Stimulated activated CD4-positive, alpha-beta T cell treated with anti-CD3 and anti-CD28 coated beads, Interleukin-15, amount 100 ng/mL, for 24 hours (primary cell): Measurements from ENCODE around the gene RHAG.
"Not testable (repeated sequence)": the region's sequence is repeated elsewhere in the genome, so short reads cannot be mapped to it uniquely, and the experiment has no call there.

ENCODE experiments used
- DNase-seq: peaks from one replicate; pipeline ENCODE4 v3.0.0-alpha.2; 2020

The RHAG gene

DNA sequence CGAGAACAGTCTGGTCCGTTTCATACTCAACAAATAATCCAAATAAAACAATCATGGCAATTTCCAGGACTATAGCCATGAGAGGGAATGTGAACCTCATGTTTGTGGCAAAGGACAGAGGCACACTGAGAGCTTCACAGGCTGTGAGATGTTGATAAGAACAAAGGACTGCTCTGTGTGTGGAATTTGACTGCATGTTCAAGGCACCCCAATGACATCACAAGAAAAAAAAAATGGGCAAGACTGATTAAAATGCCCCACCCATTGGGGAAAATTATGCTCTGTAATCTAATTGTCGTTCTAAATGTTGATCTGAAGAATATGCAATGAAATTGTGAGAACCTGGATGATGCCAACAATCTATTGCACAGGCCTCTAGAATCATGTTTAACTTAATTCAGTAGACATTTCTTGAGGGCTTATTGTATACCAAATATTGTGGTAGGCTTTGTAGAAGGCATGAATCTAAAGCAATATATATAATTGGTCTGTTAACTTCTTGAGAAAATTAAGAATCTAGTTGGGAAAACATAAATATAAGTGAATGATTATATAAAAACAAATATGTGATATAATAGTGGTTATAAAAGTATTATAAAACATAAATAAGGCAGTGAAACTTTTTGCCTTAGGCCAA is at the start of gene RHAG:
Gene RHAG, minus strand, starts transcription at position 127 of the 637 bp plus-strand sequence. Its CDS starts 27 bp downstream, at position 100.
- no peak for DNase-seq

DNA sequence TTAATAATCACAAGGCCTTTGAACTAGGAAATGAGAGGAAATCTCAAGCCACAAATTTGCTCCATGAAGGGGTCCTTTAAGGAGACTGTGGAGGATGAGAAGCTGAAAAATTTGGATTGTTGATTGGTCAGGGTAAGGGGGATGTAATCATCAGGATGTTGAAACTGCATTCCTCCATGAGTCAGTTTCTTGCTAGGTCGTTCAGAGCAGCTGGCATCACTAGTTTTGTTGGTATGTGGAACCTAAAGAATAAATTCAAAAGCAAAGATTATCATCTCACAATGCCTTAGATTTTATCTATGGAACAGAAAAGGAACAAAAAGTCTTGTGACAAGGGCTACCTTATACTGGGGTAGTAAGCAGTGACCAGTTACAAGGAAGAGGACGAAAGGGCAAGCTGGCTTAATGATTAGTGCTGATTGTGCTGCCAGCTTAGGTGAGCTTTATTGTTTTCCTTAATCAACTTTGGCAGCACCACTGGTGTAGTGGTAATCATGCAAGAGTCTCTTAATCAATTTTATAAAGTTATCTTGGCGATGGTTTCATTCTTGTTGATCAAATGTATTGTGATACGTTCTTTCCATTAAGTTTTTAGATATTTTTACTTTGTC is 40.1 kb upstream of the RHAG start:
- DNase-seq = no peak

DNA sequence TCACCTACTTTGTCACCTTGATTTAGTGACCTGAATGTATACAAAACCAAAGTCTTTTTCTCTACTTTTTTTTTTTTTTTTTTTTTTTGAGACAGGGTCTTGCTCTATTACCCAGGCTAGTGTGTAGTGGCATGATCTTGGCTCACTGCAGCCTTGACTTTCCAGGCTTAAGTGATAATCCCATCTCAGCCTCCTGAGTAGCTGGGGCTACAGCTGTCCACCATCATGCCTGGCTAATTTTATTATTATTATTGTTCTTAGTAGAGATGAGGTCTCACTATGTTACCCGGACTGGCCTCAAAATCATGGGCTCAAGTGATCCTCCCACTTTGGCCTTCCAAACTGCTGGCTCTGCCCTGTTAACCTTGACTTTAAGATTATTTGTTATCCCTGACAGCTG is 39.2 kb upstream of the RHAG start:
- DNase-seq = no peak

DNA sequence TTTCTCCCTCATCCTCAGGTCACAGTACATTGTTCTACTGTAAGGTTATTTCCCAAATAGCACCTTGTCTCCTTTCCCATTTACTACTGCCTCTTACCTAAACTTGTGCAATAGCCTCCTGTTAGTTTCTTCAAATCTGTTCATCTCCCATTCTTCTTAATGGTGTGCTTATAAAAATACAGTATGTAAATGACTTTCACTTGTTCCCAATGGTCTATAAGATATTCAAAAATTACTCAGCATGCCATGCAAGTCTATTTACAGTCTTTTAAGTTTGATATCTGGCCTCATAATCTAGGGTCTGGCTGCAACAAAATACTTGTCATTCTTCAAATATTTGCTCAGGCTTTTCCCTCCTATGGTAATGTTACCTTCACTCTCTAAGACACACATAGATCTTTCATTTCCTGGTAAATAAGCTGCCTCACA is 31.5 kb upstream of the RHAG start:
- no peak for DNase-seq

DNA sequence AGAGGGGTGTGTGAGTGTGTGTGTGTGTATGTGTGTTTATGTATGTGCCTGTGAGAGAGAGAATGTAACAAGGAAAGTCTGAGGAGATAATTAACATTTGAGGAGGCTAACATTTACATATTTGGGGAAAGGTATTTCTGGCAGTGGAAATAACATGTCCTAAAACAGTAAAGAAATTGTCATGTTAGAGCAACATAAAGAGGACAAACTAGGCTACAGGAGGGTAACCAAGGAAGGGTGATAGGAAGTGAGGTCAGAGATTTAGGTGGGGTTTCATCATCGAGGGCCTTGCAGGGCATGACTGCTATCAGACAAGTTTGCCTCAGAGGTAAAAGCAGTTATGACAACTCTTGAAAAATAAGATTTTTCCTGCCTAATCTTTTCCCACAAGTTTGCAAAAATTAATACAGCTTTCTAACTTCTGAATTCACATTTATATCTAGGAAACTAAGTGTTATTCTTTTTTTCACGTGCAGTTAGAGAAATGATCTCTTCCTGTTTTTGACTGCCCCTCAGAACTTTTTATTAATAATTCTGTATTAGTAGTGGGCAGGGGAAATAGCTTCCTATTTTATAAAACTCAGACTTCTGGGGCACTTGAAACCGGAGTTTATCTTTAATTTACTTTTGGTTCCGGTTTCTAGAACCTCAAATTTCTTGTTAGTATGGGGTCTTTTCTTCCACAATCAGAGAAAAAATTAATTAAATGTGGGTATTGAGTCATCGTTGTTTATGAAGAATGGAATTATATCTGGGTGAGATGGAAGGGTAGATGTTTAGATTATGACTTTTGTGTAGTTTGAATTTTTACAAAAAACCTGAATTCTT is 30.5 kb upstream of the RHAG start:
- no peak for DNase-seq

DNA sequence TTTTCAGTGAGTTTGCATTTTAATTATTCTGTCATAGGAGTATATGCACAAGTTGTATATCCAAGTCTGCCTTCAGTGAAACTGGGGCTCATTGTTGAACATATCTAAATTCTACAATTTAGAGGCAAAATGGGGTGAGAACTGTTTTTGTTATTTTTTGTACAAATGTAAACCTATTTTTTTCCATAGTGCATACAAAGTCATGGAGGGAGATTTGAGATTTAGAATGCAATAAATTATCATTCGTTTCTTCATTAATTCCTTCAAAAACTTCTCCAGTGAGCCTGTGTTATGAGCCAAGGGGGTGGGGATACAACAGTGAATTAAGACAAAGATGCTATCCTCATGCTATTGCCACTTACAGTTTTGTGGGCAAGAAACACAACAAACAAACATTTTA is 29.8 kb upstream of the RHAG start:
- no peak for DNase-seq

DNA sequence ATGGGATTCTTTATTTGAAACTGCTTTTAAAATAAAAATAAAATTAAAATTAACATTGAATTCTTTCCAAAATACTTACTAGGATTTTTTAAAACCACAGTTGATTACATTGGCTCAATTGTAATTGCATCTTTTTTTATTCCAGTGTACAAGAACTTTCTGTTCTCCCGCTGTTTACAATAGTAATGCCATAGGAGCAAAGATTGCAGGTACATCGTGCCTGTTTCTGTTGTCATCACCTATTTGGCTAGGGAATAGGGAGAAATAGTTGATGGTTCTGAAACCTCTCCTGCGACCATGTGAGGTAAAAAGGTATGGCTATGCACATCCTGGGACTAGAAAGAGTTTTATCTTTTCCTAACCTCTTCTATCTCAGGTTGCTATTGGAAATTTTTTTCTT is 28.2 kb upstream of the RHAG start:
- DNase-seq = no peak

DNA sequence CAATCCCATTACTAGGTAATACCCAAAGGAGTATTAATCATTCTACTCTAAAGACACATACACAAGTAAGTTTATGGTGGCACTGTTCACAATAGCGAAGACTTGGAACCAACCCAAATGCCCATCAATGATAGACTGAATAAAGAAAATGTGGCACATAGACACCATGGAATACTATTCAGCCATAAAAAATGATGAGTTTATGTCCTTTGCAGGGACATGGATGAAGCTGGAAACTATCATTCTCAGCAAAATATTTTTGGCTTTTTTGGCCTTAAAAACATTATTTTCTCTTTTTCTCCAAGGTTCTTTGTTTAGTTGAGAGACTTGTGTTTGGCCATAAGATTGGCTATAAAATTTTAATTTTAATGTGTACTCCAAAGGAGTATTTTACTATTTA is 27.4 kb upstream of the RHAG start:
- DNase-seq = not testable (repeated sequence)

DNA sequence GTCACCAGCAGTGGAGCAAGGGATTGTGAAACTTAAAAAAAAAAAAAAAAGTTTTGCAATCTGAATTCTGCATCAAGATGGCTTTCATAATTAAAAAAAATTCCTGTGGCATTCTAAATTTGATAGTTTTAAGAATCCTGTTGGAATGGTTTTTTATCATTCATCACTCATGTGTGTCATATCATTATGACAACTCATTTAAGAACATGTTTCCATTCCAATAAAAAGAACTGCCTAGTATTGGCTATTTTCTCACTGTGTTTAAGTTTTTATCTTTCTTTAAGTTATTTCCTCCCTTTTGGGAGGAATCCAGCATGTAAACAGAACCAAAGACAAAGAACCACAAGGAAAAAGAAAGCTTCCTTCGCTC is 26.2 kb upstream of the RHAG start:
- DNase-seq = no peak

DNA sequence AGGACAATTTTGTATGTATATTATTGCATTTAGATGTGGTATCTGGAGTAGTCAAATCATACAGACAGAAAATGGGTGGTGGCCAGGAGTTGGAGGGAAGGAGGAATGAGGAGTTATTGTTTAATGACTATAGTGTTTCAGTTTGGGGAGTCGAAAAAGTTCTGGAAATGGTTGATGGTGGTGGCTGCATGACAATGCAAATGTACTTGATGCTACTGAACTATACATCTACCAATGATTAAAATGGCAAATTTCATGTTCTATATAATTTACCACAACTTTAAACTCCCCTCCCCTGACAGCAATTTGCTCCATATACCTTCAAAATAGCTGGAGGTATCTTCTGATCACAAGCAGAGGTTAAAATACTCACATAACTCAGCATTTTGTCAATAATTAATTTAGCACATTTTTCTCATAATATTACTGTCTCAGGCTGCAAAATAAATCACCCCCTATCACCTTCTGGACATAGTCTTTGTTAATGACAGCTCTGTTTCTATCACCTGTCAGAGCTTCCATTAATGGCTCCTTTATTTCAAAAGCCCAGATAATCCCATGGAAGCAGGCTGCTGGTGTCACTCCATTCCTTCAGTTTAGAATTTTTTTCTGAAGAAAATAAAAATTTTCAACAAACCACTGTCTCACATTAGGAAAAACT is 25.7 kb upstream of the RHAG start:
- no peak for DNase-seq

DNA sequence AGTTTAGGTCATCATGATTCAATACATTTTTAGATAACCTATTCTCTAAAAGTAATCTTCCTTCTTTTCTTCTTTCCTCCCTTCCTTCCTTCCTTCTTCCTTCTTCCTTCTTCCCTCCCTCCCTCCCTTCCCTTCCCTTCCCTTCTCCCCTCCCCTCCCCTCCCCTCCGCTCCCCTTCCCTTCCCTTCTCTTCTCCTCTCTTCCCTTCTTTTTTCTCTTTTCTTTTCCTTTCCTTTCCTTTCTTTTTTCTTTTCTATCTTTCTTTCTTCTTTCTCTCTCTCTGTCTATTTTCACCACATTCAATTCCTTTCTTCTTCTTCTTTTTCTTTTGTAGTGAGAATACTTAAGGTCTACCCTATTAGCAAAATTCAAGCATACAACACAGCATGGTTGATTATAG is 17.3 kb upstream of the RHAG start:
- DNase-seq = no peak

DNA sequence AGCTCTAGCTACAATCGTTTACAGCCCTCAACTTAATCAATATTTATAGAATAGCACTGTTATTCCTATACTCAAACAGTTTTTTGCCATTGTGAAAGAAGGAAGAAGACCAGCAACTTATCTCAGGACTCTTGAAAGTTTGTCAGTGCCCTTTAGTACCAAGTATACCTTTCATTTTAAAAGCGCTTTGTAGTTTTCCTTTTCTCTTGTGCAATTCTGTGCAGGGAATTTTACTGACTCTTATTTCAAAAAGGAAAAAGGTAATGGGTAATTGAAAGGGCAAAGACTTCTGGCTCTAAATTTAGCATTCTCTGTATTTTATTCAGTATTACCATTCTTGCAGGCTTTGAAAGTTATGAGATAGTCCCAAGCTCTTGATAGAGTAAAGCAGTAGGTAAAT is 16.8 kb upstream of the RHAG start:
- no peak for DNase-seq

DNA sequence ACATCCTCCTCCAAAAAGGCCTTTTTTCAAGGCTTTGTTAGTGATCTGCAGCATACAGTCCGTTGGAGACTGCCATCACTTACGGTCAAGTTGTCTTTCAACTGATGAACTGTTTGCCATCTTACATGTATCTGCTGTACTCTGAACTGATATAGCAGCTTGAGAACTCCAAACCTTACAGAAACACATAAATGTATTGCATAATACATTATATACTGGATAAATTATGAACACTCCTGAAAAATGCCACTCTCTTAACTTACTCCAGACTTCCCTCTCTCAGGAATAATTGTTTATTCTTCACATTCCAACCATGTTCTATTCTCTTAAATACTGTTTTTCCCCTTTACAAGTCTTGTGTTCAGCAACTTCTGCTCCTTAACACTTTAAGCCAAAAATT is 14.6 kb upstream of the RHAG start:
- no peak for DNase-seq

DNA sequence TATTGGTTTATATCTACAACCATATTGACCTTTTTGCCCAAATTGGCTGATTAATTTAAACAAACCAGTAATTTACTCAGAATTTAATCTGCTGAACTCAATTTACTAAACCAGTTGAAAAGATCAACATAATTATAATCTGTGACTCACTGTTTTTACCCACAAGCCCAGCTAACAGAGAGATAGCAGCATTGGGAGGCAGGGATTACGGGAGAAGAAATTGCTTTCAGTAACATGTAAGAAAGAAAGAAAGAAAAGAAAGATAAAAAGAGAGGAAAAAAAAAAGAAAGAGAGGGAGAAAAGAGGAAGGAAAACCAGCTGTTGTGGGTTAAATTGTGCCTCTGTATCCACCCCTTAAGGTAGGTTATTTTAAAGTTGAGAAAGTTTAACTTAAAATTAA is 13.3 kb upstream of the RHAG start:
- DNase-seq = no peak

DNA sequence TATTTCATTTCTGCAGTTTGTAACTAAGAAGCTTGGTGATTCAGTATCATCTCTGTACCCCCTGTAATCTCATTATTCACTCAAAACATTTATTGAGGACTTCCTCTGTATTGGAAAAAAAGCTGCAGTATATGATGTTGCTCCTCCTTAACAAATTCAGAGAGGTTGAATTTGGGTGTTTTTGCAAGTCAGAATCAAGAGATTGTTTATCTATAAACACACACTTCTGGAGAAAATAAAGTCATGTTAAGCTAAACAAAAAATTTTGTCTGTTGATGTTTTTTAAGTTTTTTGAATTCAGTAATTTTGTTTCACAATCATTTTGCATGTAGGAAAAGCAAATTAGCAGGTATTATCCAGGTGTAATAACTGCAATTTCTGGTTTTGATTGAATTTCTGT is 11.4 kb upstream of the RHAG start:
- DNase-seq = no peak

DNA sequence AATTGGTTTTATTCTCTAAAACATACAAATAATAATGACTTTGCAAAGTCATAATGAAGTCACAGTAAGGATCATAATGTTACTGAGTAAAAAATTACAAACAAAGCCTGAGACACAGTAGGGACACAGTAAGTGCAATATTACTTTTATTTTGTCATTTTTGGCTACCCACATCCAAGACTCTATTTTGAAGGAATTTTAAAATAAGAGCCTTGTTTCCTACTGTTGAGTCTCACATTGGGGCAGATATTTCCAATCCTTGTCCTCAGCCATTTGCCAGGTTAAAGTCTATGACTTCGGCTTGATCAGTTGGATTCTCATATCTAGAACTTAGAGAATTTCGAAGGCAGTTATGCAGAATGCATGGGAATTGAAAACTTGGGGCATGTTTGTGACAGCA is 10.8 kb upstream of the RHAG start:
- DNase-seq = no peak

DNA sequence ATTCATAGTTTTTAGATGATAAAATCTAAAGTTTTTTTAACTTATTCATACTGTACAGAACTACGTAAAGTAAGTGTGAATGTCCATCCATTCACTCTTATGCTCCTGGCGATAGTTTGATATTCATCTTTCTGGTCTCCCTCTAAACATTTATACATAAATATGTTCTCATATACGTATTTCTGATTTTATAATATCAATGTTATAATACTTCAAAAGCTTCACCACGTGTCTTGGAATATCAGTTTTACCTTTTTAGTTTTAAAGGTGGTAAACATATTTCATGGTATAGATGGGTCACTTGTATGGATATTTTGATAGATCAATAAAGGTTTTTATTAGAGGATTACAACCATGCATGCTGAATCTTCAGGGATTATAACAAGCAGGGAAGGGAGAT is 10.3 kb upstream of the RHAG start:
- no peak for DNase-seq

DNA sequence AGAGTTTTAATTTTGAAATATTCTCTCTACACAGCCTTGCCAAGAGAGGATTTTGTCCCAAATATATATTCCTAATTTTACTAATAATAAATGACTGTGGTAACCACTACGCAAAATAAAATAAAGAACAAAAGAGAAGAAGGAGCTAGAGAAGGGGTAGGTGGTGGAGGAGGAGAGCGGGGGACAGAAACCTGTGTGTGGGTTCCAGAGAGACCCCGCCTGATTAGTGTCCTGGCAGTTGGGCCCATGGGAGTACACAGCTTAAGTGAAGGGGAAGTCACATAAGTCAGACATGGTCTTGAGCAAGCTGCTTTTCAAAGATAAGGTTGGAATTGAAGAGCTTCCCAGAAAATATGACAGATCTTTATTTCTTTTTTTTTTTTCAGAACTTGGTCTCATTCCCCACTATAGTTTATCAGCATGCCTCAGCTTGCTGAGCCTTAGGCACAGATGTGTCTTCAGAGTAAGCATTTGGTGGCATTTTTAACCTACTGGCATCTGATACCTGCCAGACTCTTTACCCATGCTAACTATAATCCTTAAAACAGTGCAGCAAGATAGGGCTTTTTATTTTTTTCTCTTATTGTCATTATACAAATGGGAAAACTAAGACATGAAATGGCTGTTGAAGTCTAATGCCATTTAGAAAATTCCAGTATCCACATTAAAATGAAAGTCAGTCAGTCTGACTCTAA is 9.6 kb upstream of the RHAG start:
- DNase-seq = no peak

DNA sequence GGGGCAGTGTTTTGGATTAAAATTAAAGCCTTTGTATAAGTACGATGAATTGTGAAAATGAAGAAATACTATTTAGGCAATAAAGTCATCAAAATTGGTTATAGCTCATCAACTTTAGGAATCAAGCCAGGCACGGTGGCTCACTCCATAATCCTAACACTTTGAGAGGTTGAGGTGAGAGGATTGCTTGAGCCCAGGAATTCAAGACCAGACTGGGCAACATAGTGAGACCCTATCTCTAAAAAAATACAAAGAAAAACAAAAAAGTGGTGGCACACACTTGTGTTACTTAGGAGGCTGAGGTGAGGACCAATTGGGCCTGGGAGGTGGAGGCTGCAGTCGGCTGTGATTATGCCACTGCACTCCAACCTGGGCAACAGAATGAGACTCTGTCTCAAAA is 8.5 kb upstream of the RHAG start:
- no peak for DNase-seq

DNA sequence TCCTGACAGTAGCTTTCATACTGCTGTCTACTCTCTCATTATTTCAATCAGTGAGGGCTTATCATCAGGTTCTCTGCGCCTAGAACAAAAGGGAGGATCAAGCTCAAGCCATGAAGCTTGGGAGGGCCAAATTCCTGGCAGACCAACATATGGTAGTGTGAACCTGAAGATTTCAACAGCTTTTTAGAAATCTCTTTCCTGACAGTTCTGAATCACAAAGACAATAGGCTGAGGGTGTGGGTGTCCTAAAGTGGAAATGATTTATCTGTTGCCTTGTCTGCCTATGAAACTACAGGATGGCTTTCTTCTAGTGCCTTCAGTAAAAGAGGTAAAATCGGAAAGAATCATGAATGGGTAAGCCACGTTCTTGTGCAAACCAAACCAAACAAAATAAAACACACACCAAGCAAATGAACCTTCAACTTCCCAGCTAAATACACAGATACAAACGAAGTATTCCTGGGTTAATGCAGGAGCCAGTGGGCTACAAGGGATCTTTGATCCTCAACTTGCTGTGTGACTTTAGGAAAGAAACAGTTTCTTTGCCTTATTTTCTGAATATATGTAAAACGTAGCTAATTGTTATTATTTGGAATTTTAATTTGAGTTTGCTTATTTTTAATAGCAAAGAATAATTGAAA is 2.7 kb upstream of the RHAG start:
- DNase-seq = no peak

DNA sequence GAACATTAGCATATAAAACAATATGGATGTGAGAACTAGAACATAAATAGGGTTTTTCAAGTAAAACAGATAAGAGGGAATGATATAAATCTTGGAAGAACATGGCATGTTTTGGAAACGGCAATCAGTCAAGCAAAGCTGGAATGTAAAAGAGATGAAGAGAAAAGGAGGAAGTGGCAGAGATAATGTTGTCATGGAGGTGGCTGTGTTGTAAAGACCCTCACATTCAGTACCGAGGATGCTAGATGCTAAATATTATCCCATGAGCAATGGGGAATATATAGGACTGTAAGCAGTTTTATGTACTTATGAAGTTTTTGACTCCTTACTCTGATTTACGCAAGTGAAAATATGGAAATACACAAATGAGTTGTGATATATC is 702 bp upstream of the RHAG start:
- DNase-seq = no peak

DNA sequence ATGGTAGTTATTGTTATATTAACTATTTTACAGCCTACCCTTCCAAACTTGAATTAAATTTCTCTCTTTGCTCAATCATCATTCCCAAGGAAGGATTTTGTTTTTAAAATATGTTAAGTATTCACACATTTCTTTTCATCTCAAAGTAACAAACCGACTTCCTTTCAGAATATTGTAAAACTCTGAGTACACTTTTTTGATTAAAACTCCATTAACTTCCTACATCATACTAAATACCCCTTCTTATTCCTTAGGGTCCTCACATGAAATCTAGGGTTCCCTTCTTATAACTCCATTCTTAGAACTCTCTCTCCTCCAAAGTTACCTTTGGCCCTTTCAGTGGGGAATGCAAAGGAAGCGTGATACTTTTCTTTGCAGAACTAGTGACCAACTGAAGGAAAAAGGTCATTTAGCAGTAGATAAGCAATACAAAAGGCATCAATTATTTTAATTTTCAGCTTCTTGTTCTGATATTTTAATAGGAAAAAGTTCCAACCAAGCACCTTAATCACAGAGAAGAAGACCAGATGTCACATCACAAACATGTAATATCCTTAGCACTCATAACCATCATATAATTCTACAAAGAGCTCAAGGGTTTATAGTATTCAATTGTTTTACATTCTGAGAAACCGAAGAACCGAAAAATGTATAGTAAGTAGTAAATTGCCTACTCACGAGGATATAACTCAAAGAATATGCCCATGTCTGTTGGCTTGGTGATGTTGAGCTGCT is 494 bp downstream of the RHAG start:
- no peak for DNase-seq
